Measurements from ENCODE around the gene PRCP. TPM values are rescaled to one million over a fixed set of nuclear protein-coding genes. Genes with fewer than 3 reads are reported as not detected.

PRCP gene
- total RNA-seq, 6 experiments from 2014 or later, result 51.2 to 63.3 (median 57.5) TPM

DNA sequence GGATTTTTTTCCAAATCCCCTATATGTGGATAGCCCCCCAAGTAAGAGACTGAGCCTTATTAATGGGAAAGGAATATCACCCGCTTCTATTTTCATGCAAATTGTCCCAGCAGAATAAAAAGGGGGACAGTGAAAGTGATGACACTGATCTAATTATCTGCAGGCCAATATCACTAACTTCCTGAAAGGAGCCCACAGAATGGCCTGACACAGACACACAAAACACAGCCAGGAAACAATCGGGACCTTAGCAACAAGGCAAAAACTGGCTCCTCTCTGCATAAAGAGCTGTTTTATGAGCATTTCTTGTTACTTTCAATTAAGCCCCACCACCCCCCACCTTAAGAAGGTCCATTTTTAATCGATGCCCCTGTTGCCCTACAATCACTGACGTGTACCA, 112.2 kb downstream of the PRCP start:
- H3K27ac Mint-ChIP-seq, result no peak overlapping the region
- no peaks in the 10 kb centered on the region for H3K9me3 Mint-ChIP-seq
- H3K4me1 Mint-ChIP-seq (ENCODE audit: low read depth), result no peaks in the 10 kb centered on the region
- DNase-seq, result no peak
- TF ChIP-seq, protein P1, sequence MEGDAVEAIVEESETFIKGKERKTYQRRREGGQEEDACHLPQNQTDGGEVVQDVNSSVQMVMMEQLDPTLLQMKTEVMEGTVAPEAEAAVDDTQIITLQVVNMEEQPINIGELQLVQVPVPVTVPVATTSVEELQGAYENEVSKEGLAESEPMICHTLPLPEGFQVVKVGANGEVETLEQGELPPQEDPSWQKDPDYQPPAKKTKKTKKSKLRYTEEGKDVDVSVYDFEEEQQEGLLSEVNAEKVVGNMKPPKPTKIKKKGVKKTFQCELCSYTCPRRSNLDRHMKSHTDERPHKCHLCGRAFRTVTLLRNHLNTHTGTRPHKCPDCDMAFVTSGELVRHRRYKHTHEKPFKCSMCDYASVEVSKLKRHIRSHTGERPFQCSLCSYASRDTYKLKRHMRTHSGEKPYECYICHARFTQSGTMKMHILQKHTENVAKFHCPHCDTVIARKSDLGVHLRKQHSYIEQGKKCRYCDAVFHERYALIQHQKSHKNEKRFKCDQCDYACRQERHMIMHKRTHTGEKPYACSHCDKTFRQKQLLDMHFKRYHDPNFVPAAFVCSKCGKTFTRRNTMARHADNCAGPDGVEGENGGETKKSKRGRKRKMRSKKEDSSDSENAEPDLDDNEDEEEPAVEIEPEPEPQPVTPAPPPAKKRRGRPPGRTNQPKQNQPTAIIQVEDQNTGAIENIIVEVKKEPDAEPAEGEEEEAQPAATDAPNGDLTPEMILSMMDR (IDR thresholded peaks at IDR 0.05), result no peak
- no peak overlapping the region for H3K4me3 Mint-ChIP-seq
- H3K27me3 Mint-ChIP-seq (ENCODE audit: insufficient read depth), result peaks cover 18% of the 10 kb centered on the region
- H3K36me3 Mint-ChIP-seq (ENCODE audit: low read depth), result no peaks in the 10 kb centered on the region

DNA sequence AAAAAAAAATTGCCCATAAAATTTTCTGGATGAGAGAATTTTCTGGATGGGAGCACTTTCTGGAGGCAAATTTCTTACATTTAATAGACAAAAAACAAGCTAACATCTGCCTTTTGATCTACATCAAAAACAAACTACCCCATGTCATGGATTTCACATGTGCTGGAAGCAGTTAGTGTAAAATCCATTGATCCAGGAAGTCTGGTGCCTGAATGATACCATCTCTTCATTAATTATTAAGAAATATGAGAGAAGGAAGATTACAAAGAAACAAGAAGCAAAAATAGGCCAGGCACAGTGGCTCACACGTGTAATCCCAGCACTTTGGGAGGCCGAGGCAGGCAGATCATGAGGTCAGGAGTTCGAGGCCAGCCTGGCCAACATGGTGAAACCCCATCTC, 113.4 kb downstream of the PRCP start:
- TF ChIP-seq, protein P1 (IDR thresholded peaks at IDR 0.05), result no peak
- Mint-ChIP-seq H3K4me3 (no peak overlapping the region), H3K27ac (no peak overlapping the region), H3K9me3 (no peaks in the 10 kb centered on the region), H3K4me1 (ENCODE audit: low read depth) (no peaks in the 10 kb centered on the region), H3K36me3 (ENCODE audit: low read depth) (no peaks in the 10 kb centered on the region), H3K27me3 (ENCODE audit: insufficient read depth) (peaks cover 17% of the 10 kb centered on the region)
- no peak for DNase-seq

DNA sequence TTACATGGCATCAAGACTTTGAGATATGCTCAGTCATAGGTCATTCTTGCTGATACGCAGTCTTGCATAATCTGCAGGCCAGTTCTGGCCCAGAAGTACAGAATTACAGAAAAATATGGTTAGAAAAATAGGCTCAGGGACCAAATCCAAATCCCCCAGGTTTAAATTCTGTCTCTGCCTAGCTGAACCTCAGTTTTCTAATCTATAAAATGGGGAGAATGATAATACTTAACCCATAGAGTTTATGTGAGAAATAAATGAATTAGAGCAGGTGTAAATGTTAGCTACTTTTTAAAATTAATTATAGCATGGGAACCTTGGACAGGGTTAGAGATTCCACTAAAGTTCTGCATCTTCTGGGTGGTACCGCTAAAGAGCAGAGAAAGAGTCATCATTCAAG, 114.2 kb downstream of the PRCP start:
- Mint-ChIP-seq H3K4me1 (ENCODE audit: low read depth) (no peaks in the 10 kb centered on the region), H3K27me3 (ENCODE audit: insufficient read depth) (peaks cover 17% of the 10 kb centered on the region), H3K4me3 (no peak overlapping the region), H3K36me3 (ENCODE audit: low read depth) (no peaks in the 10 kb centered on the region), H3K27ac (no peak overlapping the region), H3K9me3 (no peaks in the 10 kb centered on the region)
- no peak for DNase-seq
- TF ChIP-seq, protein P1 (IDR thresholded peaks at IDR 0.05), result no peak

DNA sequence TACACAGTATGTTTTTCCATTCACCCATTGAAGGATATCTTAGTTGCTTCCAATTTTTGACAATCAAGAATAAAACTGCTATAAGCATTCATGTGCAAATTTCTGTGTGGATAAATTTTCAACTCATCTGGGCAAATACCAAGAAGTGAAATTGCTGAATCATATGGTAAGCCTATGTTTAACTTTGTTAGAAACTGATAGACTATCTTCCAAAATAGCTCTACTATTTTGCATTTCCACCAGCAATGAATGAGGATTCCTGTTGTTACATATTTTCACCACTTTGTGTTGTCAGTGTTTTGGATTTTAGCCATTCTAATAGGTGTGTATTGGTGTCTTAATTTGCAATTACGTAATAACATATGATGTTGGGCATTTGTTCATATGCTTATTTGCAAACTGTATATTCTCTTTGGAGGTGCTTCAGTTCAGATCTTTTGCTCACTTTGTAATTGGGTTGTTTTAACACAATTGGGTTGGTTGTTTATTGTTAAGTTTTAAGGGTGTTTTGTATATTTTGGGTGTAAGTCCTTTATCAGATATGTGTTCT, 117.3 kb downstream of the PRCP start:
- no peak for DNase-seq
- H3K27me3 Mint-ChIP-seq (ENCODE audit: insufficient read depth), result peaks cover 8% of the 10 kb centered on the region
- no peak overlapping the region for H3K27ac Mint-ChIP-seq
- TF ChIP-seq, protein P1 (IDR thresholded peaks at IDR 0.05), result no peak
- H3K4me1 Mint-ChIP-seq (ENCODE audit: low read depth), result no peaks in the 10 kb centered on the region
- no peaks in the 10 kb centered on the region for H3K36me3 Mint-ChIP-seq (ENCODE audit: low read depth)
- no peak overlapping the region for H3K4me3 Mint-ChIP-seq
- H3K9me3 Mint-ChIP-seq, result no peaks in the 10 kb centered on the region

DNA sequence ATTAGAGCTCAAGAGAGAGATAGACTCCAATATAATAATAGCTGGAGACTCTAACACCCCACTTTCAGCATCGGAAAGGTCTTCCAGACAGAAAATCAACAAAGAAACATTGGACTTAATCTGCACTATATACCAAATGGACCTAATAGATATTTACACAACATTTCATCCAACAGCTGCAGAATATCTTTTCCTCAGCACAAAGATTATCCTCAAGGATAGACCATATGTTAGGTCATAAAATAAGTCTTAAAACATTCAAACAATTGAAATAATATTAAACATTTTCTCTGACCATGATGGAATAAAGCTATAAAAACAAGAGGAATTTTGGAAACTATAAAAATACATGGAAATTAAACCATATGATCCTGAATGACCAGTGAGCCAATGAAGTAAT, 121.5 kb downstream of the PRCP start:
- Mint-ChIP-seq H3K9me3 (no peaks in the 10 kb centered on the region), H3K27me3 (ENCODE audit: insufficient read depth) (peaks cover 3% of the 10 kb centered on the region), H3K4me1 (ENCODE audit: low read depth) (peaks cover 5% of the 10 kb centered on the region; the same call in 1 of the 2 replicates), H3K36me3 (ENCODE audit: low read depth) (0 out of 2 replicates have a peak, but pooled peaks cover 6% of the 10 kb centered on the region), H3K27ac (no peak overlapping the region), H3K4me3 (no peak overlapping the region)
- no peak for DNase-seq
- TF ChIP-seq, protein P1 (IDR thresholded peaks at IDR 0.05), result no peak

Data from HFFc6 (cell line).